Stomach (tissue), 4 donors: ENCODE data around the gene PLPP4.

Experiments
- POLR2A ChIP-seq, 4 donors: fragments of 450-650 bp; IDR thresholded peaks; one replicate each; pipeline ENCODE4 v1.6.1; 2016; ENCODE audit warnings: antibody characterized with exemption in 4 of 4, control low read depth in 2 of 4, mild to moderate bottlenecking in 1 of 4, moderate library complexity in 1 of 4
- TF ChIP-seq, protein P1 (sequence below), 7 experiments: fragments of 450-650 bp in 4 of 7; fragments of 200-600 bp in 3 of 7; sonication (generic) in 3 of 7; IDR thresholded peaks; one replicate each; pipeline ENCODE4 v1.5.1; 2016 to 2019; ENCODE audit warnings: antibody characterized with exemption in 7 of 7, control low read depth in 2 of 7, mild to moderate bottlenecking in 1 of 7

DNA sequence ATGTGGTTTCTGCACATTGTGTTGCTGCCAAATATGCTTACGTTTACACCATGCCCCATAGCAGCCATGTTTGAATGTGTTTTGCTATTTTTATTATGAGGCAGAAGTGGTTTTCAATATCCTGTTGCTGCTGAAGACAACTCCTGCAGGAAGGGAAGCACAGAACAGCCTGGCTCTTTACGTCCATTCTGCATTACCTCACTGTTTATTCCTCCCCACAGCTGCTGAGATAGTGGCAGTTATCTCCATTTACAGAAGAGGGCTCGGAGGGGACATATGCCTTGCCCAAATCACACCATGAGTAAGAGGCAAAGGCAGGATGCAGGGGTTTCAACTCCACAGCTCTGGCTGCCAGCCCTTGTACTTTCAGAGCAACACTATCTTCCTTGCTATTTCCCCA is 35.3 kb downstream of the PLPP4 start:
- TF ChIP-seq, protein P1, sequence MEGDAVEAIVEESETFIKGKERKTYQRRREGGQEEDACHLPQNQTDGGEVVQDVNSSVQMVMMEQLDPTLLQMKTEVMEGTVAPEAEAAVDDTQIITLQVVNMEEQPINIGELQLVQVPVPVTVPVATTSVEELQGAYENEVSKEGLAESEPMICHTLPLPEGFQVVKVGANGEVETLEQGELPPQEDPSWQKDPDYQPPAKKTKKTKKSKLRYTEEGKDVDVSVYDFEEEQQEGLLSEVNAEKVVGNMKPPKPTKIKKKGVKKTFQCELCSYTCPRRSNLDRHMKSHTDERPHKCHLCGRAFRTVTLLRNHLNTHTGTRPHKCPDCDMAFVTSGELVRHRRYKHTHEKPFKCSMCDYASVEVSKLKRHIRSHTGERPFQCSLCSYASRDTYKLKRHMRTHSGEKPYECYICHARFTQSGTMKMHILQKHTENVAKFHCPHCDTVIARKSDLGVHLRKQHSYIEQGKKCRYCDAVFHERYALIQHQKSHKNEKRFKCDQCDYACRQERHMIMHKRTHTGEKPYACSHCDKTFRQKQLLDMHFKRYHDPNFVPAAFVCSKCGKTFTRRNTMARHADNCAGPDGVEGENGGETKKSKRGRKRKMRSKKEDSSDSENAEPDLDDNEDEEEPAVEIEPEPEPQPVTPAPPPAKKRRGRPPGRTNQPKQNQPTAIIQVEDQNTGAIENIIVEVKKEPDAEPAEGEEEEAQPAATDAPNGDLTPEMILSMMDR (IDR thresholded peaks at IDR 0.05) = no peak
- no peak for TF ChIP-seq POLR2A (IDR thresholded peaks at IDR 0.05)
